Anterior cingulate cortex (tissue), 58 donors: ENCODE measurements around the gene B9D1.

Experiments used
- DNase-seq, 58 donors: peaks; one replicate each; lab custom pipeline; 2025; lab: John Stamatoyannopoulos, UW

The B9D1 gene

DNA sequence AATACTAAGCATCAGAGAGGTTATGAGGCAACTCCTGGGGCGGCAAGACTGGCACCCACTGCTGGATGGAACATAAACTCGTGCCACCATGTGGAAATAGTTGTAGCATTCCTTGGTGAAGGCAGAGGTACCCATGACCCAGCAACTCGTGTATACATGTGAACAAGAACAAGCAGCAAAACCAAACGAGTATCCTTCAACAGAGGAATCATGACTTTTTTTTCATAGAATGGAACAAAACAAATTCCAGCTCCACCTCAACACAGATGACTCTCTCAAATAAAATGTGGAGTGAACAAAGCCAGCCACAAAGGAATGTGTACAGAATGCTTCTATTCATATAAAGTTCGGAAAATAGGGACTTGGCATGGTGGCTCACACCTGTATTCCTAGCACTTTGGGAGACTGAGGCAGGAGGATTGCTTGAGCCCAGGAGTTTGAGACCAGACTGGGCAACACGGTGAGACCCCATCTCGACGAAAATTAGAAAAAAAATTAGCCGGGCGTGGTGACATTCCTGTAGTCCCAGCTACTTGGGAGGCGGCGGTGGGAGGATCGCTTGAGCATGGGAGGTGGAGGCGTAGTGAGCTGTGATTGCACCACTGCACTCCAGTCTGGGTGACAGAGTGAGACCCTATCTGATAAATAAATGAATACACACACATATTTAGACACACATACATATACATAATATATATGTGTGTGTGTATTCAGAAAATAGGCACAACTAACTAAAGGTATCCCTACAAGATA, 35.3 kb downstream of the B9D1 start:
- DNase-seq = no peak

DNA sequence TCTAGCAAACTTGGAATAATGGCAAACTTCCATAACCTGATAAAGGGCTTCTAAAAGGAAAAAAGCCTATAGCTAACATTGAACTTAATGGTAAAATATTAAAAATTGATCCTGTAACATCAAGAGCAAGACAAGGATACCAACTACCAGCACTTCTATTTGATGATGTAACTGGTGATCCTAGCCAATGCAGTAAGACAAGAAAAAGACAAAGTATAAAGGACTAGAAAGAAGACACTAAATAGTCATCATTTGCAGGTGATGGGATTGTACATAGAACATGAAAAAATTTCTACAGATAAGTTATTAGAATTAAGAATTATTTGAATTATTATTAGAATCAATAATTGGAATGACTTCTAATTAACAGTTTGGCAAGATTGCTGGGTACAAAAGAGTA, 37.0 kb downstream of the B9D1 start:
- no peak for DNase-seq

DNA sequence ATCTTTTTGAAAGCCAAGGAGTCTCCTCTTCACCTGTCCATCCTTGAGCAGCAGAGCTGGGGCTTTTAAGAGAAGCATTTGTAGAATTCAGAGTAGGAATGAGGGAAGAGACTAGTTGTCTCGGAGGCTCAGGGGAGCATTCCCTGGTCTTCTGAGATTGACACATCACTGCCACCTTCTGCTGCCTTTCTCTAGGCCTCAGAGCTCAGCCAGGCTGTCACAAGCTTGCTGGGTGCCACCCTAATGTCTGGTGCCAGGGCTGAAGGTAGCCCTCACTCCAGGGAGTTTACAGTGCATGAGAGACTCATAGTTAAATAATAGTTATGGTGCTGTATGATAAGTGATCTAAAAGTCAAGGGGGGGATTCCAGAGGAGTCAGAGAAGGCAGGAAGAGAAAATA, 39.7 kb downstream of the B9D1 start:
- no peak for DNase-seq

DNA sequence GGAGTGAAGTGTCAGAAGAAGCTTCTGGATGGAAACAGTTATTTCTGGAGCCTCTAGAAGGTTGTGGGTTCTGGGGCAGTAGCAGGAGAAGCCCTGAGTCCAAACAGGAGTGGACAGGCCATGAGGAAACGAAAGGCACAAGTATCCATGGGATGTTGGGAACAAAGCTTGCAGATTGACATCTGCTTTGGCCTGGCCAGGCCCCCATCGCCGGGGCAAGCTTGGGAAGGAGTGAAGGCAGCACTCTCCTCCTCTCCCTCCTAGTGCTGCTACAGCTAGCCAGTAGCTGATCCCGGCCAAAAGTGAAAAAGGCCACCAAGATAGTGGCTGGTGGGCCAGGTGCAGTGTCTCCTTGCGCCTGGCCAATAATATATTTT, 40.4 kb downstream of the B9D1 start:
- no peak for DNase-seq

DNA sequence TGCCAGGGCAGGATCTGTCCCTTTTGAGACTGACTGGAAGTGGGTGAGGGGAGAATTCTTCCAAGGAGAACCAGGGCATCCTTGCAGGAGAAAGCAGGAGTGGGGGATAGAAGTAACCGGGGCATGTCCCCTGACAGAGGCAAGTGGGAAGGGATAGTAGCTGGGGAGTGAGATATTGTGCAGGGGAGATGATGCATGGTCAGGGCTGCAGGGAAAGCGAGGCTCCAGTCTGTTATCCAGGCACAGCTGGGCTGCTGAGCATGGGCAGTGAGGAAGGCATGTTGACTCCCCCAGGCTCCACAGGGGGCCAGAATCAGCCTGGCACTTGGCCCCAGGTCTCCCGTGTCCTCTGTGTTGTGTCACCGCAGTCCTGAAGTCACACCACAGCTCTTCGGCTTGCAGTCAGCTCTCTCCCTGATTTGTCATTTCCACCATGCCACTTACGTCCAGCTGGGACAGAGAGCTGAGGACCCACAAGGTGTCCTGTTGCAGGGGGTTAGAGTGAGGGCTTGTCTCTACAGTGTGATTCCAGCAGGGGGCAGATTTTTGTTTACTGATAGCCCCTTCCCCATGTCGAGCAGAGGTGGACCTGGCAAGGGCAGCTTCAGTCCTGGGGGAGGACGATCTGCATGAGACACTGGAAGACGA, 40.9 kb downstream of the B9D1 start:
- no peak for DNase-seq

DNA sequence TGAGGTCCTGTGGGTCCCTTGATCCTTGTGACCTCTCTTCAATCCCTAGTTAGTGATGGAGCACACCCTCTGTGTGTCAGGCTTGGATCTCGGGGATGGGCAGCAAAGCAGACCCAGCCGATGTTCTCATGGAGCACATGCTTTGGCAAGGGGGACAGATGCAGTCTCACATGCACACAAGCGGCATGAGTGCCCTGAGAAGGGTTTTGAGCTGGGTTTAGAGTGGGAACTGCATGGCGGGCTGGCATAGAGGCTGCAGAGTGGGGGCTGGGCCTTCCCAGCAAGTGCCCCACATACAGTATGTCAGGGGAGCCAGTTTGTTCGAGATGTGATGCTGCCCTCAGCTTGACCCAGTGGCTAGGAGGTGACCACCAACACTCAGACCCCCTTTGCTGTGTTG, 41.6 kb downstream of the B9D1 start:
- no peak for DNase-seq

DNA sequence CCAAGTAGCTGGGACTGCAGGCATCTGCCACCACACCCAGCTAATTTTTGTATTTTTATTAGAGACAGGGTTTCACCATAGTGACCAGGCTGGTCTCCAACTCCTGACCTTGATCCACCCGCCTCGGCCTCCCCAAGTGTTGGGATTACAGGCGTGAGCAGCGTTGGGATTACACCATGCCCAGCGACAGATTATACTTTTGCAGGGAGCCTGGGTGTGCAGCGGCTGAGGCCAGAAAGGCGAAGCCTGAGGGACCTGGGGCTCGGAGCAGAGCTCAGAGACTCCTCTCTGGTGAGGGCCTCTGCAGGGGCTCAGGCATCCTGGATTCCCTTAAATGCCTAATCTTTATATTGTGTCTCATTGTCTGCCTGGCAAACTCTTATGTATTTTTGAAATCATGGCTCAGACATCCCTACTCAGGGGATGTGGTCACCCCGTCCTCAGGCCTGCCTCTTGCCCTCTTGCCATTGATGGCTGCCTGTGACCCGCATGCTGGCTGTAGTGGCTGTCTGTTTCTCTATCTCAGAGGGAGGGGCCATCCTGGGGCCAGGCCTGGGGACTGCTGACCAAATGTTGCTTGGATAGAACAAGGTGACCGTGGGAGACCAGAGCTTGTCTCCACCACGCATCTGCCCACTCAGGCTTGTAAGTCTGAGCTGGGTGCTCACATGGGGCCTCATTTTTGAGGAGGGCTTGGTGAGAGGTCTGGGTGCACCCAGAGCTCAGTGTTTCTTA, 42.6 kb downstream of the B9D1 start:
- no peak for DNase-seq

DNA sequence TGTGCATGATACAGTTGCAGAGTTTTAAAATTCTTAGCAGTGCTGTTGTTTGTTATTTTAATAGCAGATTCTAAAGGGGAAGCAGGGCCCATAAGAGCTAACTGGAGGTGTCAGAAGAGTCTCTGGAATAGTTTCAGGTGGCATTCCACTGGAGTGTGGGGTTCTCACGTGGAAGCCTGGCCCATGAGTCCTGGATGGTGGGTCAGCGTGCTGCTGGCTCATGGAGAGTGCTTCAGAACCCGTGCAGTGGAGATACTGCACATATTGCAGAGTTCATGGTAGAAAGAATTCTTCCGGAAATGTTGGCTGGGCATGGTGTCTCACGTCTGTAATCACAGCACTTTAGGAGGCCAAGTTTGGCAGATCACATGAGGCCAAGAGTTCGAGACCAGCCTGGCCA, 43.9 kb downstream of the B9D1 start:
- no peak for DNase-seq

DNA sequence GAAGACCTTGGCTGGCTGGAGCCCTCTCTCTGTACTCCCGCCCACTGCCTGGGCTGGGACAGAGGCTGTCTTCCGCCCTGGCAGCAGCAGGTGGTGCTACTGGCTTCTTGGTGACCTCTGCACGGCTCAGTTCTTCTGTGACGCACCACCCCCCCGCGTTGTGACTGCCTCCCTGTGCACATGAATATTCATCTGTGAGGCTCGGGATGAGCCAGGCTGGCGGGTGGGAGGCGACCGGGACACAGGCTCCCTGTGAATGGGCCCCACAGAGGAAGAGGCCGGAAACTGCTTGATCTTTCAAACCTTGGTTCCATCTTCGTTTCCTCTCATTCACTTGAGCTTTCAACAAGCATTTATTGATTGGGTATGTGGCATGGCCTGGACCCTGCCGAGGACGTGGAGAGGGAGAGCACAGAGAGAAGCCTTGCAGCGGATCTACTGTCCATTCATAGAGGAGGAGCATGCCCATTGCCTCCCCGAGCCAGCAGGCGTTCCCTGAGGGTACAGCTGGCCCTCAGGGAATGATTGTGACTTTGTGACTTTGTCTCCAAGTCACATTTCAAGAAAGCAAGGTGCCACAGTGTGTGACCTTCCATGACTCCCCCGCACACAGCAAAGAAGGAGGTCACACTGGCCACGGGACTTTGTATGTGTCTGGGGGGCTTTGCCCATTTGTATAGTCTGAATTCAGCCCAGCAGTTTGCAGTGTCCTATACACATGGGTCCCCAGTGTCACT, 45.0 kb downstream of the B9D1 start:
- peak in 56 of 58 donors; percentile 49 to 97 (median 88) for DNase-seq

DNA sequence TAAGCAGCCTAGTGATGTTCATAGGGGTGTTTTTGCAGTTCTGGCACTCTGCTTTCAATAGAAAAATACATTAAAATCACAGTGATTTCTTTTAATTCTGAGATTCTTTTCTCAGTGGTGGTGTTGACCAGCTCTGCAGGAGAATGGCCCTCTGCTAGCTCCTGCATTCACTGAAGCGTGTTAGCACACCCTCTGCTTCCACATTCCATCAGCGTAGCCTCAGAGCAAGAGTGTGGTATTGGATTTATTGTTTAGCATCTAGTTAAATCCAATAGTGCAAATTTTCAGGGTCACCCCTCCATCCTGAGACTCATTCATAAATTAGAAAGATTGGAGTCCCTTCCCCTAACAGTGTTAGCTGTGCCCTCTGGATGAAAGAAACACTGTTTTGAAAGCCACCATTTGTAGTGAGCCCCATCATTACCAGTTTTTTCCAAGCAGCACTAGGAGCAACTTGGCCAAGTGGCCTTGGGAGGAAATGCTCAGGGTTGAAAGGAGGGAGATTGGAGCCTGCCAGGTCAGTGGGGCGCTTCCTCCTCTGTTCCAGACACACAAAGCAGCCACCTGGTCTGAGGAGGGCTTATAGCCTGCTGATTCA, 45.7 kb downstream of the B9D1 start:
- DNase-seq = no peak

DNA sequence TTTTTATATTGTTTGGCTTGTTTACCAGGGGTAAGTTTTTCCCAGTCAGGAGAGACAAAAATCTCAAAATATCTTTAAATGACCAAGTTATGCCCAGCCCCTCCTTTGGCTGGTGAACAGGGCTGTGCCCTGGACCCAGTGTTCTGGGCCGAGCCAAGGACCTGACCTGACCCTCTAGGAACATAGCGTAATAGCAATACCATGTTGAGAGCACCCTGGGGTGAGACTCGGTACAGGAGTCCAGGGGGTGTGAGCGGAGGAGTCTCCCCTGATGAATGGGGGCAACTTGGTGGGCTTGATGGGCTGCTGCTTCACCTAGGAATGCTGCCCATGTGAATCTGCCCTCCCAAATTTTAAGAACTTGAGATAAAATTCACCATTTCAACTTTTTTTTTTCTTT, 47.4 kb downstream of the B9D1 start:
- DNase-seq = no peak

DNA sequence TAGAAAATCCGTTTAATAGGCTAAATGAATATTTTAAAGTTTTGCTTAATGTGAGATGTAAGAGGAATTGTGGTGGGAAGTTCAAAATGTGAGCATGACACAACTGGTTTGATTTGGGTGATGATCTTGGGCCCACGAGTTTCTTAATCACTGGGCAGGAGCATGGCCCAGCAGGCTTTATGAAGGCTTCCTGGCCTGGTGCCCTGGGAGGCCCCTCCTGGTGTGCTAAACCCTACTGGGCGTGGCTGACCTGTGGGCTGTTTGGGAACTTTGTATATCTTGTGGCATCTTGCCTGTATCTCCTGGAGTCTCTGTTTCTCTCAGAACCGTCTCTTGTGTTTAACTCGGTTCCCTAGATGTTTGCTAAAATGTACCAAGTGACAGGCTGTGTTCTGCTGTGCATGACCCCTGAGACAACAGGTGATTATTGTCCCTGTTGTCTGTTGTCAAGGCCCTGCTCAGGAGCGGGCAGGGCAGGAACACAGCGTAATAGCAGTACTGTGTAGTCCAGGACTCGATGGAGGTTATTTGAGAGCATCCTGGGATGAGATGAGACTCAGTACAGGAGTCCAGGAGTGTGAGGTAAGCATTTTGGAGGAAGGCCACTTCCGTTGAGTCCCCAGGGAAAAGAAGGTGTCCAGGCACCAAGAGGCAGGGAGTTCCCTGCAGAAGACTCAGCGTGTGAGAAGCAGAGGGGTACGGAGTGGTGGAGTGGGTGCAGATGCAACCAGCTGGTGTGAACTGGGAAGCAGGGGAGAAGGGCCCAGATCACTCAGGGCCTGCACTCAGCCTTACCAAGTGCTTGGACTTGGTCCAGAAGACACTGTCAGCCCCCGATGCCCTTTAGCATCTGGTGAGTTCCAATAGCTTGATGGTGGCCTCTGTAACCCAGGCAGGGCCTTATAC, 48.5 kb downstream of the B9D1 start:
- no peak for DNase-seq

DNA sequence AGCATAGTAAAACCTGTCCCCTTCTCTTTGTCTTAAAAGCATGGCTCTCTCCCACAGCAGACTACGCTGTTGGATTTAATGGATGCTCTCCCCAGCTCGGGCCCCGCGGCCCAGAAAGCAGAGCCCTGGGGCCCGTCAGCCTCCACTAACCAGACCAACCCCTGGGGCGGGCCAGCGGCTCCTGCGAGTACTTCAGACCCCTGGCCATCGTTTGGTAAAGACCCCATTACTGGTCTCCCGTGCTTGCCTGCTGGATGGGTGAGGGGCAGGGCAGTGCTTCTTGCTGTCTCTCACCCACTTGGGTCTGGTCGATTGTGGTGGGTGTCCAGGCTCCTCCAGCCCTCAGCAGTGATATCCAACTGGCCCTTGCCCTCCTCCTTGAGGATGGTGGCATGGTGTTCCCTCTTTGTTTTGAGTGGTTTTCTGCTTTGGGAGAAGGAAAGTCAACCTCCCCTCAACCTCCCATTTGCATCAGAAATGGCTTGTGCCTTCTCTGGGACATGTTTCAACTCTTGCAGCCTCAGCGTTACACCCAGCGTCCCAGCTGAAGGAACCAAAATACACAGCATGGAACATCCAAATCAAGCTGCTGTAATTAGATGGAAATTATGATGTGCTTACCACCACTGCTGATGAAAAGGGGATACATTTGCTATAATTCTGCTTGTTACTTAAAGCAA, 49.3 kb downstream of the B9D1 start:
- DNase-seq = peak in 1 of 58 donors; percentile 25

DNA sequence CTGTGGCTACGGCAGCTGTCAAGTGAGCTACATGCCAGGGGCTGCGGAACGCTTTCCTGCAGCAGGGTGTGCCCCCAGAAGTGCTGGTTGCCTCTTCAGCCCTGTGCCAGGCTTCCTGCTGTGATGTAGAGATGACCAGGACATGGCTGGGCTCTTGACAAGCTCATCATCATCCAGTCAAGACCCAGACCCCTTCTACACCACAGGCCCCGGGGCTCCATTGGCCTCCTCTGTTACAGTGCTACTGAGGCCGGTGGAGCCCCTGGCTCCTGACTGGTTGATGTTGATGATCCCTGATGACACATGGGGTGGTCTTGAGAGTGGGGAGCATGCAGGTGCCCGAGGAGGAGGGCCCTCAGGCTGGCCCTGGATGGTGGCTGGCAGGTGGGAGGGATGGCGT, 50.1 kb downstream of the B9D1 start:
- no peak for DNase-seq

DNA sequence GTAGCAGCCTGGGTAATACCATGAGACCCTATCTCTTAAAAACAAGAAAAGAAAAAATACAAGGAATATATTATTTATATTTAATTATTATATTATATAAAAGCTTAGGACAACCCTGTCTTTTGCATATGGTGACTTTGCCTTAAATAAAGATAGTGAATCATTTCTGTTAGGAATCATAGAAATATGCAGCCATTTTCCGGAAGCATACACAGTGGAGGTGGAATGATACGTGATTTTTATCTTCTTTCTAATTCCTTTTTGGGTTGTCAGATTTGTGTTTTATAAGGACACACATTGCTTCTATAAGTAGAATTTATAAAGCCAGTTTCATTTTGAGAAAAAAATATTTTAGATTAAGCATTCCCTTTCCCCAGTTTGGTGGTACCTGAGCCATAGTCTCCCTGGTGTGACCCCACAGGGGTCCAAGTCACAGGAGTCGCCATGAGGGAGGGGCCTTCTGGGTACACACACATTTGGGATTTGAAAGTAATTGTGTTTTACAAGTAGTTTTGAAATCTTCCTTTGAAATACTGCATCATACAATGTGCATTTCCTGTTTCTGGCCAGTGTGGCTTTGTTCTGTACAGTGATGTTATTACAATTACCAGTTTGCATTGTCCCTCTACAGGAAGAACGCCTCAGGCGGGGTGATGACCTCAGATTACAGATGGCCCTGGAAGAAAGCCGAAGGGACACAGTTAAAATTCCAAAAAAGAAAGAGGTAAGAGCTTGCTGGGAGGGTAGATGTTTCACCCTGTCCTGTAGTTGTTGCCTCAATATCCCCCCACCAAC, 50.9 kb downstream of the B9D1 start:
- no peak for DNase-seq

DNA sequence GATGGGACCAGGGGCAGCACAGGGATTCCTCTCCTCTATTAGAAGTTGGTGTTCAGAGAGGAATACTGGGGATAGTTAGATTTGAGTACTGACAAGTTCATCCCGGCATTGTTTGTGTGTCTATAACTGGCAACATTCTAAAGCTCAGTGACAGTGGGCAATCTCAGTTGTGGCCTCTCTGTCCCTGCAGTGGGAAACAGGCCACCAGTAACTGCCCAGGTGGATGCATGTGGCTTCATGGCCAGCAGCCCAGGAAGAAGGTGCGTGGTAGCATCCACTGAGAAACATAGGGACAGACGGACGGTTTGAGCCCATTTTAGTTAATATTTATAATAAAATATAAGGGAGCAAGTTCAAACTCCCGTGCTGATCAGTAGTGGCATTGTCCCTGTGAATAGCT, 51.5 kb downstream of the B9D1 start:
- DNase-seq = no peak

DNA sequence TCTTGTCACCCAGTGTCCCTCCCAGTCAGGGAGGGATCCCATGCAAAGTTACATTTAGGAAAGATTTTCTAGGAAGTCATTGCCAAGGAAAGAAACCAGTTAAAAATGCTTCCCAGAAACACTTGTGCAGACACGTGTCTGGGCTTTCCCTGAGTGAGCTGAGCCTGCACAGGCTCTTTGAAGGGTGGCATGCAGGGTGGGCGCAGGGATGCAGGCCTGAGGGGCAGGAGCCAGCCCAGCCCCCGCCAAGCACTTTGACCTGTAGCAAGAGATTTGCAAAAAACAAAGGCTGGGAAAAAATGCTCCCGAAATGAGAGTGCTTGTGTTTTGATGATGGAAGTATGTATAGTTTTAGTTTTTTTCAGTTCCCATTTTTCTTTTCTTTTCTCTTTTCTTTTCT, 52.4 kb downstream of the B9D1 start:
- no peak for DNase-seq

DNA sequence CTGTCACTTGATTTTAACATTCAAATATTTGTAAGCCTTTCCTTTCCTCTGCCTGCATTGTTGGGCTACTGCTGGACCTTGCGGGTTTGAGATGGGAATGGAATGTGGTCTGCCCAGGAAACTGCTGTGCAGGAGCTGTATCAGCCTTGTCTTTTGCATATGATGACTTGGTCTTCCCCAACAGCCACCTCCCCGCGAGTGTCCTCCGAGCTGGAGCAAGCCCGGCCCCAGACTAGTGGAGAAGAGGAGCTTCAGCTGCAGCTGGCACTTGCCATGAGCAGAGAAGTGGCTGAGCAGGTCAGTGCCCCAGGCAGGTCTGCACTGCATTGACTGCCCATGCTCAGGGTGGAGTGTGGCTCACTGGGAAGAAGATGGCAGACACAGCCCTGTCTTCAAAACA, 52.8 kb downstream of the B9D1 start:
- DNase-seq = no peak
